CD4-positive, alpha-beta T cell treated with Interleukin-17A for 4 hours (primary cell): Measurements from ENCODE around the gene SPOCK2.
"Not testable (repeated sequence)": the region's sequence is repeated elsewhere in the genome, so short reads cannot be mapped to it uniquely, and the experiment has no call there.

Experiments used
- DNase-seq: peaks from one replicate; pipeline ENCODE4 v3.0.0-alpha.2; 2020; ENCODE audit warnings: mixed read lengths

The SPOCK2 gene

GRCh38 chr10:72049969-72050781 is 38.2 kb downstream of the SPOCK2 start:
- DNase-seq: no peak

- no peak for DNase-seq
These were observed 38.9 kb downstream of the SPOCK2 start for GRCh38 chr10:72049472-72049871.

GRCh38 chr10:72048450-72049124 is 39.8 kb downstream of the SPOCK2 start:
- peak; percentile 92 for DNase-seq

- no peak for DNase-seq
These were observed 42.8 kb downstream of the SPOCK2 start for GRCh38 chr10:72045586-72045985.

- no peak for DNase-seq
These were observed 43.8 kb downstream of the SPOCK2 start for GRCh38 chr10:72044417-72045041.

- DNase-seq: no peak
These were observed 45.1 kb downstream of the SPOCK2 start for GRCh38 chr10:72043016-72043834.

GRCh38 chr10:72041491-72041890 is 46.9 kb downstream of the SPOCK2 start:
- no peak for DNase-seq

GRCh38 chr10:72039377-72039776 is 49.0 kb downstream of the SPOCK2 start:
- no peak for DNase-seq

GRCh38 chr10:72038458-72039001 is 49.8 kb downstream of the SPOCK2 start:
- no peak for DNase-seq

- DNase-seq: no peak
These were observed 50.5 kb downstream of the SPOCK2 start for GRCh38 chr10:72037811-72038210.

GRCh38 chr10:72037266-72037665 is 51.1 kb downstream of the SPOCK2 start:
- DNase-seq: no peak

GRCh38 chr10:72035252-72035887 is 53.0 kb downstream of the SPOCK2 start:
- DNase-seq: no peak

- DNase-seq: no peak
These were observed 53.6 kb downstream of the SPOCK2 start for GRCh38 chr10:72034761-72035160.

- DNase-seq: no peak
These were observed 54.3 kb downstream of the SPOCK2 start for GRCh38 chr10:72034040-72034499.

GRCh38 chr10:72032409-72033162 is 55.8 kb downstream of the SPOCK2 start:
- not testable (repeated sequence) for DNase-seq

GRCh38 chr10:72031706-72032105 is 56.6 kb downstream of the SPOCK2 start:
- DNase-seq: no peak

- DNase-seq: no peak
These were observed 57.4 kb downstream of the SPOCK2 start for GRCh38 chr10:72030762-72031543.

GRCh38 chr10:72029414-72029813 is 58.9 kb downstream of the SPOCK2 start:
- DNase-seq: no peak

GRCh38 chr10:72027498-72027897 is 60.9 kb downstream of the SPOCK2 start:
- DNase-seq: no peak
